Astrocyte (in vitro differentiated cells and primary cell): ENCODE results near the gene PPP1R12C. TPM values are rescaled to one million over a fixed set of nuclear protein-coding genes. Genes with fewer than 3 reads are reported as not detected.
"Not testable (repeated sequence)": the region's sequence is repeated elsewhere in the genome, so short reads cannot be mapped to it uniquely, and the experiment has no call there.

Experiments used
- DNase-seq: peaks from one replicate; pipeline ENCODE4 v3.0.0-alpha.2; 2010; ENCODE audit warnings: low read depth
- FAIRE-seq: peaks from 2 replicates; lab custom pipeline; 2011; peaks lifted over from hg19 to GRCh38; lab: Jason Lieb, UNC
- H2AFZ ChIP-seq: 2 replicates; pipeline ENCODE4 v1.6.0; 2012; ENCODE audit warnings: low read depth, low read length, inconsistent platforms
- H3K27ac ChIP-seq: 2 replicates; pipeline ENCODE4 v1.5.1; 2011; ENCODE audit warnings: low read depth, low read length, inconsistent platforms
- H3K27me3 ChIP-seq: 2 replicates; pipeline ENCODE4 v1.6.0; 2011; ENCODE audit warnings: low read length, inconsistent platforms; ENCODE audit not compliant: insufficient read depth
- H3K36me3 ChIP-seq: 2 replicates; pipeline ENCODE4 v1.5.1; 2011; ENCODE audit warnings: low read length, inconsistent platforms; ENCODE audit not compliant: insufficient read depth
- H3K4me1 ChIP-seq: 2 replicates; pipeline ENCODE4 v1.5.1; 2011; ENCODE audit warnings: low read length, inconsistent platforms; ENCODE audit not compliant: insufficient read depth
- H3K4me2 ChIP-seq: 2 replicates; pipeline ENCODE4 v1.6.0; 2012; ENCODE audit warnings: low read length, inconsistent platforms
- H3K4me3 ChIP-seq: 2 replicates; pipeline ENCODE4 v1.5.1; 2011; ENCODE audit warnings: low read depth, mild to moderate bottlenecking, low read length, inconsistent platforms; ENCODE audit not compliant: insufficient read depth
- H3K79me2 ChIP-seq: 2 replicates; pipeline ENCODE4 v1.6.0; 2012; ENCODE audit warnings: mild to moderate bottlenecking, low read length, inconsistent platforms; ENCODE audit not compliant: insufficient read depth
- H3K9ac ChIP-seq: 2 replicates; pipeline ENCODE4 v1.6.0; 2012; ENCODE audit warnings: mild to moderate bottlenecking, low read length, inconsistent platforms
- H3K9me3 ChIP-seq: 2 replicates; pipeline ENCODE4 v1.5.1; 2012; ENCODE audit warnings: low read depth, mild to moderate bottlenecking, low read length, inconsistent platforms; ENCODE audit not compliant: insufficient read depth
- H4K20me1 ChIP-seq: 2 replicates; pipeline ENCODE4 v1.6.0; 2012; ENCODE audit warnings: low read length, inconsistent platforms; ENCODE audit not compliant: insufficient read depth
- H3K27ac Mint-ChIP-seq: one replicate; pipeline ENCODE4 v1.8.0; 2021; ENCODE audit warnings: mild to moderate bottlenecking, mixed read lengths; ENCODE audit not compliant: unreplicated experiment
- H3K27me3 Mint-ChIP-seq: one replicate; pipeline ENCODE4 v1.8.0; 2021; ENCODE audit warnings: low read depth, mixed read lengths; ENCODE audit not compliant: unreplicated experiment
- H3K36me3 Mint-ChIP-seq: one replicate; pipeline ENCODE4 v1.8.0; 2021; ENCODE audit warnings: low read depth, mixed read lengths; ENCODE audit not compliant: unreplicated experiment
- H3K4me1 Mint-ChIP-seq: one replicate; pipeline ENCODE4 v1.8.0; 2021; ENCODE audit warnings: low read depth, mixed read lengths; ENCODE audit not compliant: unreplicated experiment
- H3K4me3 Mint-ChIP-seq: one replicate; pipeline ENCODE4 v1.8.0; 2021; ENCODE audit warnings: mild to moderate bottlenecking, moderate library complexity, mixed read lengths; ENCODE audit not compliant: unreplicated experiment
- H3K9me3 Mint-ChIP-seq: one replicate; pipeline ENCODE4 v1.8.0; 2021; ENCODE audit warnings: mild to moderate bottlenecking, mixed read lengths; ENCODE audit not compliant: unreplicated experiment
- CTCF ChIP-seq: IDR thresholded peaks from 2 replicates; pipeline ENCODE4 v1.5.1; 2011; ENCODE audit warnings: low read depth, mild to moderate bottlenecking, inconsistent platforms, low read length, moderate library complexity; ENCODE audit not compliant: insufficient read depth
- EZH2 ChIP-seq: IDR thresholded peaks from 2 replicates; pipeline ENCODE4 v1.6.1; 2012; ENCODE audit warnings: mild to moderate bottlenecking, low read length, inconsistent platforms; ENCODE audit not compliant: insufficient read depth
- total RNA-seq: library from RNA; stranded (reverse); gene quantifications from 2 replicates; pipeline ENCODE4 v1.2.1, GENCODE V29; 2021

PPP1R12C gene
- total RNA-seq, 1 donor from 2014 or later, result 86.2 TPM

- no peak for FAIRE-seq
- no peaks in the 10 kb centered on the region for H4K20me1 ChIP-seq
- H3K79me2 ChIP-seq, result peaks cover 4% of the 10 kb centered on the region
- H3K36me3 Mint-ChIP-seq, result peaks cover 2% of the 10 kb centered on the region
- no peak for DNase-seq
- H3K36me3 ChIP-seq, result no peaks in the 10 kb centered on the region
- H3K9ac ChIP-seq, result no peak overlapping the region
- peaks cover 8% of the 10 kb centered on the region for H3K9me3 Mint-ChIP-seq
- TF ChIP-seq CTCF (no peak), EZH2 (no peak)
- H3K27me3 Mint-ChIP-seq, result peaks cover 53% of the 10 kb centered on the region
- H3K4me1 ChIP-seq, result peaks cover 6% of the 10 kb centered on the region
- no peak overlapping the region for H3K4me2 ChIP-seq
- H2AFZ ChIP-seq, result no peak overlapping the region
- H3K27ac Mint-ChIP-seq, result no peak overlapping the region
- peaks cover 21% of the 10 kb centered on the region for H3K27me3 ChIP-seq
- H3K9me3 ChIP-seq, result no peaks in the 10 kb centered on the region
- H3K4me3 Mint-ChIP-seq, result no peak overlapping the region
- no peak overlapping the region for H3K4me3 ChIP-seq
- H3K27ac ChIP-seq, result no peak overlapping the region
- peaks cover 10% of the 10 kb centered on the region for H3K4me1 Mint-ChIP-seq
Measured at GRCh38 chr19:55066107-55066709, 51.2 kb downstream of the PPP1R12C start.

DNA sequence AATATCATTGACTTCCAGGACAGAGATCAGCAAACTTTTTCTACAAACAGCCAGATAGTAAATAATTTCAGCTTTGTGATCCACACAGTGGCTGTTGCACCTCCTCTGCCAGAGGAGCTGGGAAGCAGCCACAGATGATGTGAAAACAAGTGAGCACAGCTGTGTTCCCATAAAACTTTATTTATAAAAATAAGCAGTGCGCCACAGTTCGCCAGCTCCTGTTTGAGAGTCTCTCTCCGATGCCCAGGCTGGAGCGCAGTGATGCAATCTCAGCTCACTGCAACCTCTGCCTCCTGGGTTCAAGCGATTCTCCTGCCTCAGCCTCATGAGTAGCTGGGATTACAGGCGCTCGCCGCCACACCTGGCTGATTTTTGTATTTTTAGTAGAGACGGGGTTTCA is 51.9 kb downstream of the PPP1R12C start:
- H3K4me1 ChIP-seq, H3K4me2 ChIP-seq, H3K27ac Mint-ChIP-seq, H3K9me3 ChIP-seq, FAIRE-seq, H3K4me3 Mint-ChIP-seq, H3K9me3 Mint-ChIP-seq, H3K79me2 ChIP-seq, H3K4me3 ChIP-seq, H3K36me3 Mint-ChIP-seq, H4K20me1 ChIP-seq, H3K36me3 ChIP-seq, H3K27ac ChIP-seq, H2AFZ ChIP-seq, DNase-seq, H3K9ac ChIP-seq: not testable (repeated sequence)
- H3K27me3 ChIP-seq, result peaks cover 21% of the 10 kb centered on the region
- Mint-ChIP-seq H3K4me1 (peaks cover 10% of the 10 kb centered on the region), H3K27me3 (peaks cover 51% of the 10 kb centered on the region)

- Mint-ChIP-seq H3K27ac (peak overlapping the region; percentile 41), H3K4me1 (peaks cover 6% of the 10 kb centered on the region), H3K4me3 (peak overlapping the region; percentile 75), H3K27me3 (peaks cover 38% of the 10 kb centered on the region), H3K36me3 (peaks cover 10% of the 10 kb centered on the region), H3K9me3 (peaks cover 6% of the 10 kb centered on the region)
- TF ChIP-seq EZH2, result no peak
- TF ChIP-seq CTCF, result no peak
- Histone ChIP-seq H2AFZ (no peak overlapping the region), H3K27me3 (peaks cover 10% of the 10 kb centered on the region), H3K4me1 (peaks cover 6% of the 10 kb centered on the region), H3K9ac (no peak overlapping the region), H4K20me1 (no peaks in the 10 kb centered on the region), H3K4me2 (no peak overlapping the region), H3K9me3 (no peaks in the 10 kb centered on the region), H3K36me3 (no peaks in the 10 kb centered on the region), H3K4me3 (no peak overlapping the region), H3K27ac (no peak overlapping the region), H3K79me2 (peaks cover 4% of the 10 kb centered on the region)
- DNase-seq, result no peak
- no peak for FAIRE-seq
Measured at GRCh38 chr19:55063492-55063843, 54.0 kb downstream of the PPP1R12C start.
